HepG2 (cell line): ENCODE measurements around the gene NDNF. TPM values are rescaled to one million over a fixed set of nuclear protein-coding genes. Genes with fewer than 3 reads are reported as not detected.

Experiments
- ATAC-seq: fragments of 200-7000 bp; cut with Tn5 transposase; 3 replicates; pipeline ENCODE4 v1.9.1; 2020; ENCODE audit warnings: mild to moderate bottlenecking, moderate library complexity
- BruUV-seq: library from RNA; stranded (reverse); fragments of 400-500 nt; replicated peaks from 2 replicates; lab custom pipeline; 2021; lab: Mats Ljungman, UMichigan
- CTCF ChIA-PET: fragments of 300-600 bp; formaldehyde crosslinking; extraction: SDS; loops from one replicate; lab custom pipeline; 2021; ENCODE audit warnings: low total read pairs, inconsistent platforms, low intra/inter-chr PET ratio; lab: Yijun Ruan, JAX
- POLR2A ChIA-PET: fragments of 350-600 bp; sonication (Branson Sonifier 250); formaldehyde crosslinking; loops from one replicate; lab custom pipeline; 2020; ENCODE audit warnings: antibody characterized with exemption, inconsistent platforms; lab: Yijun Ruan, JAX
- DNase-seq: peaks from one replicate; pipeline ENCODE4 v3.0.0-alpha.2; 2015; ENCODE audit warnings: low spot score
- FAIRE-seq: peaks from 3 replicates; lab custom pipeline; 2011; peaks lifted over from hg19 to GRCh38; lab: Jason Lieb, UNC
- H2AFZ ChIP-seq: one replicate; pipeline ENCODE4 v1.6.1; 2011; ENCODE audit warnings: low read length, inconsistent platforms
- H3K27ac ChIP-seq: fragments of 300-600 bp; 3 replicates; pipeline ENCODE4 v1.8.0; 2011; ENCODE audit warnings: mixed run types, mild to moderate bottlenecking, mixed read lengths, low read length, inconsistent platforms; ENCODE audit not compliant: insufficient read depth; ENCODE audit errors: extremely low read length
- H3K27me3 ChIP-seq, 2 experiments: fragments of 200-600 bp in 1 of 2; 2 replicates in 1 of 2; 3 replicates in 1 of 2; pipeline versions ENCODE4 v1.6.0 to v1.8.0; 2011; ENCODE audit warnings: low read length in 2 of 2, mild to moderate bottlenecking in 2 of 2, moderate library complexity in 2 of 2, inconsistent platforms in 1 of 2; ENCODE audit not compliant: insufficient read depth in 2 of 2, control insufficient read depth in 1 of 2
- H3K36me3 ChIP-seq, 2 experiments: fragments of 200-600 bp in 1 of 2; replicated peaks in 1 of 2; 2 replicates in 1 of 2; 3 replicates in 1 of 2; pipeline versions ENCODE4 v1.5.1 to v1.8.0; 2011; ENCODE audit warnings: low read length in 2 of 2, inconsistent platforms in 1 of 2; ENCODE audit not compliant: insufficient read depth in 2 of 2, control insufficient read depth in 1 of 2
- H3K4me1 ChIP-seq: 2 replicates; pipeline ENCODE4 v1.5.1; 2012; ENCODE audit warnings: low read length, inconsistent platforms; ENCODE audit not compliant: insufficient read depth
- H3K4me2 ChIP-seq: 2 replicates; pipeline ENCODE4 v1.6.0; 2011; ENCODE audit warnings: low read depth, low read length, inconsistent platforms
- H3K4me3 ChIP-seq, 3 experiments: fragments of 200-600 bp in 1 of 3; sonication (generic), shearing (Covaris generic) in 1 of 3; replicated peaks in 1 of 3; 2 replicates each; pipeline ENCODE4 v1.5.1; 2011 to 2016; ENCODE audit warnings: low read length in 3 of 3, inconsistent platforms in 2 of 3, low read depth in 2 of 3, mild to moderate bottlenecking in 2 of 3, control low read depth in 1 of 3, mixed read lengths in 1 of 3; ENCODE audit not compliant: insufficient read depth in 1 of 3
- H3K79me2 ChIP-seq: one replicate; pipeline ENCODE4 v1.6.1; 2011; ENCODE audit warnings: low read length, inconsistent platforms; ENCODE audit not compliant: insufficient read depth
- H3K9ac ChIP-seq: 2 replicates; pipeline ENCODE4 v1.6.0; 2011; ENCODE audit warnings: mild to moderate bottlenecking, low read depth, low read length, inconsistent platforms; ENCODE audit not compliant: insufficient read depth
- H3K9me3 ChIP-seq: 2 replicates; pipeline ENCODE4 v1.5.1; 2012; ENCODE audit warnings: mild to moderate bottlenecking, low read length
- H4K20me1 ChIP-seq: 2 replicates; pipeline ENCODE4 v1.6.0; 2011; ENCODE audit warnings: inconsistent platforms, mild to moderate bottlenecking, low read length, moderate library complexity; ENCODE audit not compliant: insufficient read depth
- FOXA3 ChIP-seq: IDR thresholded peaks from 2 replicates; pipeline ENCODE4 v1.6.1; 2016; ENCODE audit warnings: missing genetic modification reagents, missing compliant biosample characterization
- GZF1 ChIP-seq: sonication (generic); formaldehyde crosslinking; IDR thresholded peaks from 2 replicates; pipeline ENCODE4 v1.5.1; 2020; ENCODE audit warnings: mild to moderate bottlenecking, missing genetic modification reagents
- JDP2 ChIP-seq: sonication (generic); formaldehyde crosslinking; IDR thresholded peaks from 2 replicates; pipeline ENCODE4 v1.8.1; 2022; ENCODE audit warnings: missing genetic modification reagents, borderline replicate concordance
- KDM5A ChIP-seq: fragments of 200-600 bp; sonication (generic); IDR thresholded peaks from 2 replicates; pipeline ENCODE4 v1.7.0; 2018; ENCODE audit warnings: antibody characterized with exemption, mild to moderate bottlenecking, low read length, borderline replicate concordance
- SMC3 ChIP-seq: IDR thresholded peaks from 2 replicates; pipeline ENCODE4 v1.6.1; 2011; ENCODE audit warnings: low read length, improper control_type of control experiment
- STAG1 ChIP-seq: sonication (generic); formaldehyde crosslinking; IDR thresholded peaks from 2 replicates; pipeline ENCODE4 v1.4.0; 2020; ENCODE audit warnings: missing genetic modification reagents
- TARDBP ChIP-seq: sonication (generic); formaldehyde crosslinking; IDR thresholded peaks from 2 replicates; pipeline ENCODE4 v1.8.0; 2022; ENCODE audit warnings: mild to moderate bottlenecking, missing genetic modification reagents
- ZNF12 ChIP-seq: sonication (generic); formaldehyde crosslinking; IDR thresholded peaks from 2 replicates; pipeline ENCODE4 v1.5.0; 2020; ENCODE audit warnings: missing genetic modification reagents
- ZNF317 ChIP-seq: sonication (generic); formaldehyde crosslinking; IDR thresholded peaks from 2 replicates; pipeline ENCODE4 v1.5.0; 2020; ENCODE audit warnings: mild to moderate bottlenecking, missing genetic modification reagents
- ZNF563 ChIP-seq: sonication (generic); formaldehyde crosslinking; IDR thresholded peaks from 2 replicates; pipeline ENCODE4 v1.8.0; 2022; ENCODE audit warnings: mild to moderate bottlenecking, moderate library complexity, missing genetic modification reagents
- ZNF605 ChIP-seq: sonication (generic); formaldehyde crosslinking; IDR thresholded peaks from 2 replicates; pipeline ENCODE4 v1.8.0; 2022; ENCODE audit warnings: mild to moderate bottlenecking, missing genetic modification reagents
- ZNF709 ChIP-seq: sonication (generic); formaldehyde crosslinking; IDR thresholded peaks from 2 replicates; pipeline ENCODE4 v1.5.0; 2020; ENCODE audit warnings: mild to moderate bottlenecking, missing genetic modification reagents
- ZNF775 ChIP-seq: sonication (generic); formaldehyde crosslinking; IDR thresholded peaks from 2 replicates; pipeline ENCODE4 v1.4.0; 2020; ENCODE audit warnings: missing genetic modification reagents, mild to moderate bottlenecking, moderate library complexity, borderline replicate concordance
- WGBS: methylation state at CpG from one replicate; pipeline ENCODE4 v1.1.6; 2017; ENCODE audit warnings: low lambda C conversion rate; 5-methylcytosine and 5-hydroxymethylcytosine counted together
- in situ Hi-C: cut with HindIII; loops from 2 replicates; pipeline ENCODE4 v1.10.0; 2017; ENCODE audit warnings: low pct_unique_long_range_greater_than_20kb; ENCODE audit not compliant: extremely low pct_ligation_motif_present
- intact Hi-C: fragments of 100-400 bp; cut with micrococcal nuclease; formaldehyde crosslinking; loops from one replicate; pipeline ENCODE4 v1.10.0; 2022; ENCODE audit not compliant: unreplicated experiment
- polyA plus RNA-seq, 8 experiments: library from polyadenylated mRNA; depleted of rRNA in 3 of 8; stranded (reverse) in 7 of 8; unstranded in 1 of 8; fragments of >200 nt; fragmentation: Illumina TruSeq in 4 of 8; extraction: Trizol in 4 of 8; gene quantifications; 2 replicates each; pipeline versions ENCODE4 v1.2.1 to v1.2.3, GENCODE V29; 2011 to 2016; ENCODE audit warnings: low read depth in 4 of 8, missing spikeins in 1 of 8, mixed read lengths in 1 of 8; ENCODE audit not compliant: insufficient read depth in 1 of 8
- total RNA-seq, 5 experiments: library from RNA; depleted of rRNA; stranded (reverse); fragments of >200 nt; fragmentation: Illumina TruSeq; extraction: Trizol; gene quantifications; 2 replicates each; pipeline ENCODE4 v1.2.3, GENCODE V29; 2016; ENCODE audit warnings: low read depth in 1 of 5
- TF ChIP-seq, protein P1 (sequence below): sonication (generic); formaldehyde crosslinking; IDR thresholded peaks from 2 replicates; pipeline ENCODE4 v1.5.0; 2020; ENCODE audit warnings: mild to moderate bottlenecking, missing genetic modification reagents, moderate library complexity
- TF ChIP-seq, protein P2 (sequence below): sonication (generic); formaldehyde crosslinking; IDR thresholded peaks from 2 replicates; pipeline ENCODE4 v1.5.0; 2020; ENCODE audit warnings: missing genetic modification reagents
- TF ChIP-seq, protein P3 (sequence below): sonication (generic); formaldehyde crosslinking; IDR thresholded peaks from 2 replicates; pipeline ENCODE4 v1.4.0; 2020; ENCODE audit warnings: mild to moderate bottlenecking, missing genetic modification reagents

NDNF gene
- total and polyA plus RNA-seq, 2 of the 13 experiments (the other 11 are each of a cell fraction or from before 2014, with no cell fraction given): not detected

DNA sequence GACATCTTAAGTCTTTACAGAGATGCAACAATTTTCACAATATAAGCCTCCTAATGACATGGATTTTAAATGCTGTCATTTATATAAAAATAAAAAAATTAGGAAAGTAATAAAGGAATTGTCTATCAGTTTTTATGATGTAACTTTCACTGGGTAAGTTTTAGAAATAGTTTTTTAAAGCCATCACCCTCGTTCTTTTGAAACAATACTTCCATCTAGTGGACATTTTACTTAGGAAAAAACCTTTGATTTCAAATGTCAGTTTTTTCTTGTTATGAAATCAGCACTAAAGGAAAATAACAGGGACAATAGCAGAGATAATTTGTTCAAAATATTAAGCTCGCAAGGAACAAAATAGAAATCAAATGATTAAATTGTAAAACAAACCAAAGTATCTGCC is 24.3 kb upstream of the NDNF start:
- no peaks in the 10 kb centered on the region for H3K9me3 ChIP-seq
- WGBS: 0% methylated on average over 2 of the region's 2 CpGs
- BruUV-seq: no TSS peak
- H3K9ac ChIP-seq: no peak overlapping the region
- no peaks in the 10 kb centered on the region for H3K27me3 ChIP-seq
- no peak overlapping the region for H2AFZ ChIP-seq
- H3K4me2 ChIP-seq: no peak overlapping the region
- no peaks in the 10 kb centered on the region for H3K36me3 ChIP-seq
- CTCF ChIA-PET: interaction anchor here (1.1 to 1.9 kb wide), 2 partner anchors 940 to 1025 kb away, joined by 3 to 15 read pairs; no protein-coding TSS in a partner anchor
- no peaks in the 10 kb centered on the region for H3K79me2 ChIP-seq
- no peak for ATAC-seq
- DNase-seq: peak; percentile 7
- TF ChIP-seq, protein P1, sequence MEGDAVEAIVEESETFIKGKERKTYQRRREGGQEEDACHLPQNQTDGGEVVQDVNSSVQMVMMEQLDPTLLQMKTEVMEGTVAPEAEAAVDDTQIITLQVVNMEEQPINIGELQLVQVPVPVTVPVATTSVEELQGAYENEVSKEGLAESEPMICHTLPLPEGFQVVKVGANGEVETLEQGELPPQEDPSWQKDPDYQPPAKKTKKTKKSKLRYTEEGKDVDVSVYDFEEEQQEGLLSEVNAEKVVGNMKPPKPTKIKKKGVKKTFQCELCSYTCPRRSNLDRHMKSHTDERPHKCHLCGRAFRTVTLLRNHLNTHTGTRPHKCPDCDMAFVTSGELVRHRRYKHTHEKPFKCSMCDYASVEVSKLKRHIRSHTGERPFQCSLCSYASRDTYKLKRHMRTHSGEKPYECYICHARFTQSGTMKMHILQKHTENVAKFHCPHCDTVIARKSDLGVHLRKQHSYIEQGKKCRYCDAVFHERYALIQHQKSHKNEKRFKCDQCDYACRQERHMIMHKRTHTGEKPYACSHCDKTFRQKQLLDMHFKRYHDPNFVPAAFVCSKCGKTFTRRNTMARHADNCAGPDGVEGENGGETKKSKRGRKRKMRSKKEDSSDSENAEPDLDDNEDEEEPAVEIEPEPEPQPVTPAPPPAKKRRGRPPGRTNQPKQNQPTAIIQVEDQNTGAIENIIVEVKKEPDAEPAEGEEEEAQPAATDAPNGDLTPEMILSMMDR (CRISPR knock-in tag): 0 out of 2 replicates have a peak, but pooled peaks have one; percentile 18
- TF ChIP-seq GZF1 (CRISPR knock-in tag): no peak
- no peak for TF ChIP-seq ZNF563 (CRISPR knock-in tag)
- TF ChIP-seq ZNF12: no peak
- no peak for TF ChIP-seq ZNF775 (CRISPR knock-in tag)
- TF ChIP-seq ZNF317 (CRISPR knock-in tag): no peak
- peak; percentile 23; the same call in 1 of the 2 replicates for TF ChIP-seq SMC3
- TF ChIP-seq, protein P2, sequence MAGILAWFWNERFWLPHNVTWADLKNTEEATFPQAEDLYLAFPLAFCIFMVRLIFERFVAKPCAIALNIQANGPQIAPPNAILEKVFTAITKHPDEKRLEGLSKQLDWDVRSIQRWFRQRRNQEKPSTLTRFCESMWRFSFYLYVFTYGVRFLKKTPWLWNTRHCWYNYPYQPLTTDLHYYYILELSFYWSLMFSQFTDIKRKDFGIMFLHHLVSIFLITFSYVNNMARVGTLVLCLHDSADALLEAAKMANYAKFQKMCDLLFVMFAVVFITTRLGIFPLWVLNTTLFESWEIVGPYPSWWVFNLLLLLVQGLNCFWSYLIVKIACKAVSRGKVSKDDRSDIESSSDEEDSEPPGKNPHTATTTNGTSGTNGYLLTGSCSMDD: no peak
- TF ChIP-seq, protein P3, sequence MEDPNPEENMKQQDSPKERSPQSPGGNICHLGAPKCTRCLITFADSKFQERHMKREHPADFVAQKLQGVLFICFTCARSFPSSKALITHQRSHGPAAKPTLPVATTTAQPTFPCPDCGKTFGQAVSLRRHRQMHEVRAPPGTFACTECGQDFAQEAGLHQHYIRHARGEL (CRISPR knock-in tag): no peak
- TF ChIP-seq KDM5A: no peak
- TF ChIP-seq TARDBP (CRISPR knock-in tag): no peak
- no peak for TF ChIP-seq ZNF605 (CRISPR knock-in tag)
- no peak for TF ChIP-seq ZNF709 (CRISPR knock-in tag)
- TF ChIP-seq FOXA3 (CRISPR knock-in tag): no peak
- peak; percentile 62 for TF ChIP-seq STAG1 (CRISPR knock-in tag)
- TF ChIP-seq JDP2 (CRISPR knock-in tag): no peak
- POLR2A ChIA-PET: no interaction called here
- no peak overlapping the region for H3K4me3 ChIP-seq
- intact Hi-C loops: loop anchor here (1.0 to 2.0 kb wide), 2 partner anchors 74 to 377 kb away; no protein-coding TSS in a partner anchor
- in situ Hi-C loops: loop anchor here (10.0 kb wide), 1 partner anchor 942 kb away; no protein-coding TSS in a partner anchor
- FAIRE-seq: no peak
- H3K27ac ChIP-seq: no peak overlapping the region
- H3K4me1 ChIP-seq: no peaks in the 10 kb centered on the region
- no peaks in the 10 kb centered on the region for H4K20me1 ChIP-seq
